SK-N-SH (cell line): Measurements from ENCODE around the gene MARCHF10. TPM values are rescaled to one million over a fixed set of nuclear protein-coding genes. Genes with fewer than 3 reads are reported as not detected.

Source experiments
- CTCF ChIA-PET: fragments of 300-600, 350-600 bp; formaldehyde crosslinking; extraction: SDS; loops from one replicate; lab custom pipeline; 2021; lab: Yijun Ruan, JAX
- POLR2A ChIA-PET: fragments of 350-600 bp; sonication (Branson Sonifier 250); formaldehyde crosslinking; extraction: SDS; loops from one replicate; lab custom pipeline; 2020; ENCODE audit warnings: antibody characterized with exemption, inconsistent platforms; lab: Yijun Ruan, JAX
- DNase-seq: peaks from one replicate; pipeline ENCODE4 v3.0.0; 2012
- H2AFZ ChIP-seq: fragments of 200-600 bp; sonication (generic); 2 replicates; pipeline ENCODE4 v1.8.1; 2016; ENCODE audit warnings: antibody characterized with exemption, mild to moderate bottlenecking, low read depth
- H3F3A ChIP-seq: fragments of 200-600 bp; sonication (generic); replicated peaks from 2 replicates; pipeline ENCODE3; 2016; ENCODE audit warnings: antibody characterized with exemption, mild to moderate bottlenecking; ENCODE audit not compliant: insufficient read depth
- H3K27ac ChIP-seq, 2 experiments: fragments of 200-500 bp in 1 of 2; fragments of 200-600 bp in 1 of 2; sonication (Bioruptor generic) in 1 of 2; sonication (generic), shearing (Covaris generic) in 1 of 2; 2 replicates each; pipeline versions ENCODE4 v1.5.1 to v1.6.1; 2014 to 2016; ENCODE audit warnings: low read depth in 2 of 2, inconsistent platforms in 1 of 2, low read length in 1 of 2, mild to moderate bottlenecking in 1 of 2, mixed read lengths in 1 of 2
- H3K27me3 ChIP-seq: fragments of 200-600 bp; sonication (generic), shearing (Covaris generic); 2 replicates; pipeline ENCODE4 v1.6.1; 2016; ENCODE audit warnings: mixed run types; ENCODE audit not compliant: insufficient read depth
- H3K36me3 ChIP-seq, 2 experiments: fragments of 200-500 bp in 1 of 2; fragments of 200-600 bp in 1 of 2; sonication (Bioruptor generic) in 1 of 2; sonication (generic) in 1 of 2; replicated peaks in 1 of 2; 2 replicates each; pipeline versions ENCODE3 to v1.5.1; 2014 to 2016; ENCODE audit warnings: low read length in 1 of 2, mild to moderate bottlenecking in 1 of 2; ENCODE audit not compliant: insufficient read depth in 2 of 2, control insufficient read depth in 1 of 2
- H3K4me1 ChIP-seq, 2 experiments: fragments of 200-500 bp in 1 of 2; fragments of 200-600 bp in 1 of 2; sonication (Bioruptor generic) in 1 of 2; sonication (generic), shearing (Covaris generic) in 1 of 2; 2 replicates each; pipeline versions ENCODE4 v1.5.1 to v1.6.1; 2014 to 2016; ENCODE audit warnings: low read depth in 1 of 2, low read length in 1 of 2, mixed run types in 1 of 2; ENCODE audit not compliant: insufficient read depth in 2 of 2, control insufficient read depth in 1 of 2
- H3K4me2 ChIP-seq: fragments of 200-600 bp; sonication (generic), shearing (Covaris generic); 2 replicates; pipeline ENCODE4 v1.6.1; 2017; ENCODE audit warnings: mixed run types
- H3K4me3 ChIP-seq, 2 experiments: fragments of 200-500 bp in 1 of 2; fragments of 200-600 bp in 1 of 2; sonication (Bioruptor generic) in 1 of 2; sonication (generic), shearing (Covaris generic) in 1 of 2; 2 replicates each; pipeline versions ENCODE4 v1.5.1 to v1.8.1; 2014 to 2016; ENCODE audit warnings: low read depth in 2 of 2, inconsistent platforms in 1 of 2, low read length in 1 of 2, mild to moderate bottlenecking in 1 of 2, mixed read lengths in 1 of 2, moderate library complexity in 1 of 2
- H3K79me2 ChIP-seq: fragments of 200-600 bp; sonication (generic); 2 replicates; pipeline ENCODE4 v1.8.1; 2017; ENCODE audit warnings: mild to moderate bottlenecking; ENCODE audit not compliant: insufficient read depth
- H3K9ac ChIP-seq: fragments of 200-600 bp; sonication (generic); 2 replicates; pipeline ENCODE4 v1.6.1; 2017; ENCODE audit warnings: mixed run types
- H3K9me2 ChIP-seq: fragments of 200-600 bp; sonication (generic); 2 replicates; pipeline ENCODE4 v1.6.1; 2017; ENCODE audit warnings: mixed run types
- H3K9me3 ChIP-seq: fragments of 200-600 bp; sonication (generic); 2 replicates; pipeline ENCODE4 v1.6.1; 2017; ENCODE audit warnings: mixed run types, mild to moderate bottlenecking, moderate library complexity
- H4K20me1 ChIP-seq: fragments of 200-600 bp; sonication (generic); 2 replicates; pipeline ENCODE4 v1.6.1; 2017; ENCODE audit warnings: mild to moderate bottlenecking, mixed run types; ENCODE audit not compliant: insufficient read depth
- EP300 ChIP-seq, 2 experiments: IDR thresholded peaks; 2 replicates each; pipeline versions ENCODE4 v1.4.0 to v1.6.1; 2012; ENCODE audit warnings: borderline replicate concordance in 1 of 2, low read depth in 1 of 2, low read length in 1 of 2
- EZH2phosphoT487 ChIP-seq: fragments of 200-600 bp; sonication (generic); IDR thresholded peaks from 2 replicates; pipeline ENCODE4 v1.6.1; 2017; ENCODE audit warnings: low read depth, mixed run types, mild to moderate bottlenecking, antibody characterized with exemption, moderate library complexity, borderline replicate concordance
- FOSL2 ChIP-seq: IDR thresholded peaks from 2 replicates; pipeline ENCODE4 v1.4.0; 2012; ENCODE audit warnings: low read depth, mild to moderate bottlenecking, moderate library complexity, borderline replicate concordance
- GABPA ChIP-seq: IDR thresholded peaks from 2 replicates; pipeline ENCODE4 v1.4.0; 2012; ENCODE audit warnings: low read depth, mild to moderate bottlenecking
- GATA2 ChIP-seq: sonication (generic); formaldehyde crosslinking; IDR thresholded peaks from 2 replicates; pipeline ENCODE4 v1.5.0; 2020; ENCODE audit warnings: mild to moderate bottlenecking, missing genetic modification reagents
- JUND ChIP-seq: IDR thresholded peaks from 2 replicates; pipeline ENCODE4 v1.4.0; 2012
- MEF2A ChIP-seq: IDR thresholded peaks from 2 replicates; pipeline ENCODE4 v1.4.0; 2012; ENCODE audit warnings: low read depth, borderline replicate concordance
- NFIC ChIP-seq: IDR thresholded peaks from 2 replicates; pipeline ENCODE4 v1.4.0; 2012; ENCODE audit warnings: borderline replicate concordance
- POLR2AphosphoS5 ChIP-seq: IDR thresholded peaks from 2 replicates; pipeline ENCODE4 v1.6.1; 2012; ENCODE audit warnings: low read depth, low read length
- RAD21 ChIP-seq: IDR thresholded peaks from 2 replicates; pipeline ENCODE4 v1.6.1; 2012; ENCODE audit warnings: mild to moderate bottlenecking, low read length
- SIN3A ChIP-seq: IDR thresholded peaks from 2 replicates; pipeline ENCODE4 v1.6.1; 2012; ENCODE audit warnings: low read depth, mild to moderate bottlenecking, low read length, moderate library complexity, borderline replicate concordance
- SMC3 ChIP-seq: IDR thresholded peaks from 2 replicates; pipeline ENCODE4 v1.6.1; 2012; ENCODE audit warnings: low read depth, low read length, improper control_type of control experiment
- TAF1 ChIP-seq: IDR thresholded peaks from 2 replicates; pipeline ENCODE4 v1.6.1; 2012; ENCODE audit warnings: low read depth, mild to moderate bottlenecking, low read length, moderate library complexity, borderline replicate concordance
- TEAD4 ChIP-seq: IDR thresholded peaks from 2 replicates; pipeline ENCODE4 v1.4.0; 2012; ENCODE audit warnings: mild to moderate bottlenecking, borderline replicate concordance; ENCODE audit not compliant: insufficient read depth
- WGBS: methylation state at CpG from one replicate; pipeline ENCODE4 v1.1.6; 2017; ENCODE audit warnings: low lambda C conversion rate; 5-methylcytosine and 5-hydroxymethylcytosine counted together
- polyA plus RNA-seq, 3 experiments: library from polyadenylated mRNA; depleted of rRNA; stranded (reverse); fragments of >200 nt; gene quantifications; 2 replicates each; pipeline ENCODE4 v1.2.3, GENCODE V29; 2012
- TF ChIP-seq, protein P1 (sequence below): IDR thresholded peaks from 2 replicates; pipeline ENCODE4 v1.4.0; 2012; ENCODE audit warnings: low read depth, borderline replicate concordance
- TF ChIP-seq, protein P2 (sequence below): fragments of 150-350 bp; IDR thresholded peaks from 2 replicates; pipeline ENCODE4 v1.6.1; 2017; ENCODE audit warnings: antibody characterized with exemption, low read length, low read depth, borderline replicate concordance
- TF ChIP-seq, protein P3 (sequence below): fragments of 200-600 bp; sonication (generic); IDR thresholded peaks from 2 replicates; pipeline ENCODE4 v1.6.1; 2017; ENCODE audit warnings: antibody characterized with exemption, mild to moderate bottlenecking, moderate library complexity
- TF ChIP-seq, protein P4 (sequence below): IDR thresholded peaks from 2 replicates; pipeline ENCODE4; 2012
- TF ChIP-seq, protein P5 (sequence below): fragments of 150-350 bp; IDR thresholded peaks from 2 replicates; pipeline ENCODE4 v1.6.1; 2016; ENCODE audit warnings: mild to moderate bottlenecking, low read depth, low read length
- TF ChIP-seq, protein P6 (sequence below): IDR thresholded peaks from 2 replicates; pipeline ENCODE4 v1.6.1; 2012; ENCODE audit warnings: mild to moderate bottlenecking, low read depth, low read length, moderate library complexity

The MARCHF10 gene
- polyA plus RNA-seq, 1 of the 3 experiments (the other 2 are of a cell fraction): 0.16 TPM

DNA sequence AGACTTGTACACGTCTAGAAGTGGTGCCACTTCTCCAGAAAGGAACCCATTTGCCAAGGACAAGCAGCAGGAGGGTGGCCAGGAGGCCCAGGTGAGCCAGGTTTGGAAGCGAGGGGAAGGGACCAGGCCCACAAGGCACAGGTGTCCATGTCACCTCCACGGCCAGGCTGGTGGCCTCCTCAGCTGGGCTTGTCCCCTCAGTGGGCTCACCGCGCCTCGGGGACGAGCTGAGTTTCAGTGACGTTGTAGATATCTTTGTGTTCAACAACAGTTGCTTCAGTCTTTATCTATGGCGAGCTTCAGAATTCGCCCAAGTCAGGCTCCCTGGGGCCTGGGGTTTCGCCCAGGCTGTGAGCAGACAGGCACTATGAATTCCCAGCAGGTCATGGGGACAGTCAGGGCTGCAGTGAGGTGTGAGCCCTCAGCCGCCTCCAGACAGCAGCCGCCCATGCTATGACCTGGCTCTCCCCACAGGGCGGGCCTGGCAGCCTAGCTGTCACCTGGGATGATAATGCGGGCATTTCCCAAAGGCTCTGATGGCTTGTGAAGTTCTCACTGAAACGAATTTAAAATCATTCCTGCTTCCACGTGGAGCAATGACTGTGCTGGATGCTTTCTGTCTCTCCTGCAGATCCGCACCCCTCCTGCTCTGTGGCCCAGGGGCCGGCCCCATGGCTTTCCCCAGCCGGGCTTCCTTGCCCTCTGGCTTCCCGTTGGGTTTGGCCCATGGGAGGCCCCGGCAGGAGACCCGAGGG is 91.1 kb downstream of the MARCHF10 start:
- TF ChIP-seq MEF2A: no peak
- TF ChIP-seq, protein P1, sequence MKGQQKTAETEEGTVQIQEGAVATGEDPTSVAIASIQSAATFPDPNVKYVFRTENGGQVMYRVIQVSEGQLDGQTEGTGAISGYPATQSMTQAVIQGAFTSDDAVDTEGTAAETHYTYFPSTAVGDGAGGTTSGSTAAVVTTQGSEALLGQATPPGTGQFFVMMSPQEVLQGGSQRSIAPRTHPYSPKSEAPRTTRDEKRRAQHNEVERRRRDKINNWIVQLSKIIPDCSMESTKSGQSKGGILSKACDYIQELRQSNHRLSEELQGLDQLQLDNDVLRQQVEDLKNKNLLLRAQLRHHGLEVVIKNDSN: no peak
- no peak for TF ChIP-seq SMC3
- TF ChIP-seq, protein P2, sequence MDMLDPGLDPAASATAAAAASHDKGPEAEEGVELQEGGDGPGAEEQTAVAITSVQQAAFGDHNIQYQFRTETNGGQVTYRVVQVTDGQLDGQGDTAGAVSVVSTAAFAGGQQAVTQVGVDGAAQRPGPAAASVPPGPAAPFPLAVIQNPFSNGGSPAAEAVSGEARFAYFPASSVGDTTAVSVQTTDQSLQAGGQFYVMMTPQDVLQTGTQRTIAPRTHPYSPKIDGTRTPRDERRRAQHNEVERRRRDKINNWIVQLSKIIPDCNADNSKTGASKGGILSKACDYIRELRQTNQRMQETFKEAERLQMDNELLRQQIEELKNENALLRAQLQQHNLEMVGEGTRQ: no peak
- TF ChIP-seq, protein P3, sequence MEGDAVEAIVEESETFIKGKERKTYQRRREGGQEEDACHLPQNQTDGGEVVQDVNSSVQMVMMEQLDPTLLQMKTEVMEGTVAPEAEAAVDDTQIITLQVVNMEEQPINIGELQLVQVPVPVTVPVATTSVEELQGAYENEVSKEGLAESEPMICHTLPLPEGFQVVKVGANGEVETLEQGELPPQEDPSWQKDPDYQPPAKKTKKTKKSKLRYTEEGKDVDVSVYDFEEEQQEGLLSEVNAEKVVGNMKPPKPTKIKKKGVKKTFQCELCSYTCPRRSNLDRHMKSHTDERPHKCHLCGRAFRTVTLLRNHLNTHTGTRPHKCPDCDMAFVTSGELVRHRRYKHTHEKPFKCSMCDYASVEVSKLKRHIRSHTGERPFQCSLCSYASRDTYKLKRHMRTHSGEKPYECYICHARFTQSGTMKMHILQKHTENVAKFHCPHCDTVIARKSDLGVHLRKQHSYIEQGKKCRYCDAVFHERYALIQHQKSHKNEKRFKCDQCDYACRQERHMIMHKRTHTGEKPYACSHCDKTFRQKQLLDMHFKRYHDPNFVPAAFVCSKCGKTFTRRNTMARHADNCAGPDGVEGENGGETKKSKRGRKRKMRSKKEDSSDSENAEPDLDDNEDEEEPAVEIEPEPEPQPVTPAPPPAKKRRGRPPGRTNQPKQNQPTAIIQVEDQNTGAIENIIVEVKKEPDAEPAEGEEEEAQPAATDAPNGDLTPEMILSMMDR: no peak
- TF ChIP-seq GABPA: no peak
- TF ChIP-seq JUND: no peak
- TF ChIP-seq, protein P4, sequence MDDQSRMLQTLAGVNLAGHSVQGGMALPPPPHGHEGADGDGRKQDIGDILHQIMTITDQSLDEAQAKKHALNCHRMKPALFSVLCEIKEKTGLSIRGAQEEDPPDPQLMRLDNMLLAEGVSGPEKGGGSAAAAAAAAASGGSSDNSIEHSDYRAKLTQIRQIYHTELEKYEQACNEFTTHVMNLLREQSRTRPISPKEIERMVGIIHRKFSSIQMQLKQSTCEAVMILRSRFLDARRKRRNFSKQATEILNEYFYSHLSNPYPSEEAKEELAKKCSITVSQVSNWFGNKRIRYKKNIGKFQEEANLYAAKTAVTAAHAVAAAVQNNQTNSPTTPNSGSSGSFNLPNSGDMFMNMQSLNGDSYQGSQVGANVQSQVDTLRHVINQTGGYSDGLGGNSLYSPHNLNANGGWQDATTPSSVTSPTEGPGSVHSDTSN: no peak
- no peak for TF ChIP-seq EZH2phosphoT487
- TF ChIP-seq RAD21: no peak
- TF ChIP-seq FOSL2: no peak
- no peak for TF ChIP-seq TAF1
- no peak for TF ChIP-seq EP300 (IDR thresholded peaks at IDR 0.05; ENCODE audit: borderline replicate concordance in 1 of 2, low read depth in 1 of 2, low read length in 1 of 2)
- TF ChIP-seq SIN3A: no peak
- TF ChIP-seq GATA2 (CRISPR knock-in tag): no peak
- no peak for TF ChIP-seq POLR2AphosphoS5
- no peak for TF ChIP-seq TEAD4
- no peak for TF ChIP-seq NFIC
- TF ChIP-seq, protein P5, sequence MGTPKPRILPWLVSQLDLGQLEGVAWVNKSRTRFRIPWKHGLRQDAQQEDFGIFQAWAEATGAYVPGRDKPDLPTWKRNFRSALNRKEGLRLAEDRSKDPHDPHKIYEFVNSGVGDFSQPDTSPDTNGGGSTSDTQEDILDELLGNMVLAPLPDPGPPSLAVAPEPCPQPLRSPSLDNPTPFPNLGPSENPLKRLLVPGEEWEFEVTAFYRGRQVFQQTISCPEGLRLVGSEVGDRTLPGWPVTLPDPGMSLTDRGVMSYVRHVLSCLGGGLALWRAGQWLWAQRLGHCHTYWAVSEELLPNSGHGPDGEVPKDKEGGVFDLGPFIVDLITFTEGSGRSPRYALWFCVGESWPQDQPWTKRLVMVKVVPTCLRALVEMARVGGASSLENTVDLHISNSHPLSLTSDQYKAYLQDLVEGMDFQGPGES: no peak
- TF ChIP-seq, protein P6, sequence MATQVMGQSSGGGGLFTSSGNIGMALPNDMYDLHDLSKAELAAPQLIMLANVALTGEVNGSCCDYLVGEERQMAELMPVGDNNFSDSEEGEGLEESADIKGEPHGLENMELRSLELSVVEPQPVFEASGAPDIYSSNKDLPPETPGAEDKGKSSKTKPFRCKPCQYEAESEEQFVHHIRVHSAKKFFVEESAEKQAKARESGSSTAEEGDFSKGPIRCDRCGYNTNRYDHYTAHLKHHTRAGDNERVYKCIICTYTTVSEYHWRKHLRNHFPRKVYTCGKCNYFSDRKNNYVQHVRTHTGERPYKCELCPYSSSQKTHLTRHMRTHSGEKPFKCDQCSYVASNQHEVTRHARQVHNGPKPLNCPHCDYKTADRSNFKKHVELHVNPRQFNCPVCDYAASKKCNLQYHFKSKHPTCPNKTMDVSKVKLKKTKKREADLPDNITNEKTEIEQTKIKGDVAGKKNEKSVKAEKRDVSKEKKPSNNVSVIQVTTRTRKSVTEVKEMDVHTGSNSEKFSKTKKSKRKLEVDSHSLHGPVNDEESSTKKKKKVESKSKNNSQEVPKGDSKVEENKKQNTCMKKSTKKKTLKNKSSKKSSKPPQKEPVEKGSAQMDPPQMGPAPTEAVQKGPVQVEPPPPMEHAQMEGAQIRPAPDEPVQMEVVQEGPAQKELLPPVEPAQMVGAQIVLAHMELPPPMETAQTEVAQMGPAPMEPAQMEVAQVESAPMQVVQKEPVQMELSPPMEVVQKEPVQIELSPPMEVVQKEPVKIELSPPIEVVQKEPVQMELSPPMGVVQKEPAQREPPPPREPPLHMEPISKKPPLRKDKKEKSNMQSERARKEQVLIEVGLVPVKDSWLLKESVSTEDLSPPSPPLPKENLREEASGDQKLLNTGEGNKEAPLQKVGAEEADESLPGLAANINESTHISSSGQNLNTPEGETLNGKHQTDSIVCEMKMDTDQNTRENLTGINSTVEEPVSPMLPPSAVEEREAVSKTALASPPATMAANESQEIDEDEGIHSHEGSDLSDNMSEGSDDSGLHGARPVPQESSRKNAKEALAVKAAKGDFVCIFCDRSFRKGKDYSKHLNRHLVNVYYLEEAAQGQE: no peak
- ChIA-PET POLR2A (no interaction called here), CTCF (interaction anchor here (5.4 kb wide), 1 partner anchor 12 kb away, joined by 24 read pairs; no protein-coding TSS in a partner anchor)
- H3K9me3 ChIP-seq: 0 out of 2 replicates have a peak, but pooled peaks cover 5% of the 10 kb centered on the region
- peaks cover 0 to 7% of the 10 kb centered on the region in 2 experiments for H3K36me3 ChIP-seq
- no peaks in the 10 kb centered on the region for H3K9me2 ChIP-seq
- no peaks in the 10 kb centered on the region for H3K27me3 ChIP-seq
- no peak overlapping the region for H3K4me3 ChIP-seq
- no peak for DNase-seq
- no peak overlapping the region for H3K27ac ChIP-seq
- no peak overlapping the region for H3K9ac ChIP-seq
- H3K4me2 ChIP-seq: no peak overlapping the region
- H4K20me1 ChIP-seq: no peaks in the 10 kb centered on the region
- no peak overlapping the region for H2AFZ ChIP-seq
- H3F3A ChIP-seq: peaks cover 6% of the 10 kb centered on the region
- H3K4me1 ChIP-seq: peaks cover 4 to 16% of the 10 kb centered on the region in 2 experiments; a peak in 3 of 4 replicates
- 96% methylated on average over 23 of the region's 23 CpGs for WGBS
- no peaks in the 10 kb centered on the region for H3K79me2 ChIP-seq
